ENCODE data around the gene PGS1. TPM values are rescaled to one million over a fixed set of nuclear protein-coding genes. Genes with fewer than 3 reads are reported as not detected.

The PGS1 gene
- total RNA-seq, 1 experiment from 2014 or later: 25.7 TPM

DNA sequence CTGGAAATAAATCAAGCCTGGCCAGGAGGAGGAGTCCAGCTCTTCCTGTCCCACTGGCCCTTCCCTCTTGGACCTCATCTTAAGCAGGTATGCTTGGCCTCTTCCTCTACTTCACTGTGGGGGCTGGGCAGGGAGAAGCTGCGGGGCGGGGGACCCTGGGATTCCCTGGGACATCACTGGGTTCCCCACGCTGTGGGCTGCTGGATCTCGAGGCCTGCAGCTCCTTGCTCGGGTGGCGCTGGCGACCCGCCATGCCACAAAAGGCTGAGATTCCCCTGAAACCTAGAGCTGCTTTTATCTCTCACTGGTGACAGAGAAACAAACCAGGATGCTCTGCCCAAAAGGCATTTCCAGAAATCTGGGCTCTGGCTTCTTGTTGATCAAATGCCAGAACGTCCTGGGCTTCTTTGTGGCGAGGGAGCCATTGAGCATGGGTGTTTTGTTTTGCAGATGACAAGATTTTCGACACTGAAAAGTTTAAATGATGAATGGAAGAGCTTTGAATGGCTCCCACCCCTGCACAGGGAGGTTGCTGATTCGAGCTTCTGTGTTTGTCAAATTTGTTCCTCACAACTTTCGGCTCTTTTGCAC, 8.6 kb upstream of the PGS1 start:
- POLR2A ChIA-PET: interaction anchor here (0.8 to 1.1 kb wide), 2 partner anchors 9 to 22 kb away, joined by 3 read pairs; partner anchors contain the start of gene PGS1
- intact Hi-C loops (cut with micrococcal nuclease): no loop called here
- no TSS peak for BruUV-seq (replicated peaks)
- no peaks in the 10 kb centered on the region for H3K27me3 Mint-ChIP-seq (ENCODE audit: insufficient read depth, unreplicated experiment)
- peaks cover 7% of the 10 kb centered on the region for H3K4me1 Mint-ChIP-seq (ENCODE audit: insufficient read depth, unreplicated experiment)
- no peak overlapping the region for H3K4me3 Mint-ChIP-seq (ENCODE audit: unreplicated experiment)
- TF ChIP-seq, protein P1, sequence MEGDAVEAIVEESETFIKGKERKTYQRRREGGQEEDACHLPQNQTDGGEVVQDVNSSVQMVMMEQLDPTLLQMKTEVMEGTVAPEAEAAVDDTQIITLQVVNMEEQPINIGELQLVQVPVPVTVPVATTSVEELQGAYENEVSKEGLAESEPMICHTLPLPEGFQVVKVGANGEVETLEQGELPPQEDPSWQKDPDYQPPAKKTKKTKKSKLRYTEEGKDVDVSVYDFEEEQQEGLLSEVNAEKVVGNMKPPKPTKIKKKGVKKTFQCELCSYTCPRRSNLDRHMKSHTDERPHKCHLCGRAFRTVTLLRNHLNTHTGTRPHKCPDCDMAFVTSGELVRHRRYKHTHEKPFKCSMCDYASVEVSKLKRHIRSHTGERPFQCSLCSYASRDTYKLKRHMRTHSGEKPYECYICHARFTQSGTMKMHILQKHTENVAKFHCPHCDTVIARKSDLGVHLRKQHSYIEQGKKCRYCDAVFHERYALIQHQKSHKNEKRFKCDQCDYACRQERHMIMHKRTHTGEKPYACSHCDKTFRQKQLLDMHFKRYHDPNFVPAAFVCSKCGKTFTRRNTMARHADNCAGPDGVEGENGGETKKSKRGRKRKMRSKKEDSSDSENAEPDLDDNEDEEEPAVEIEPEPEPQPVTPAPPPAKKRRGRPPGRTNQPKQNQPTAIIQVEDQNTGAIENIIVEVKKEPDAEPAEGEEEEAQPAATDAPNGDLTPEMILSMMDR (IDR thresholded peaks at IDR 0.05; ENCODE audit: unreplicated experiment): no peak
- no peaks in the 10 kb centered on the region for H3K9me3 Mint-ChIP-seq (ENCODE audit: unreplicated experiment)
- no peaks in the 10 kb centered on the region for H3K36me3 Mint-ChIP-seq (ENCODE audit: insufficient read depth, unreplicated experiment)
- CTCF ChIA-PET: interaction anchor here (0.7 to 2.6 kb wide), 3 partner anchors 9 to 119 kb away, joined by 3 to 15 read pairs (median 12); no protein-coding TSS in a partner anchor
- no peak for DNase-seq (ENCODE audit: unreplicated experiment)
- H3K27ac Mint-ChIP-seq (ENCODE audit: low read depth, unreplicated experiment): no peak overlapping the region

DNA sequence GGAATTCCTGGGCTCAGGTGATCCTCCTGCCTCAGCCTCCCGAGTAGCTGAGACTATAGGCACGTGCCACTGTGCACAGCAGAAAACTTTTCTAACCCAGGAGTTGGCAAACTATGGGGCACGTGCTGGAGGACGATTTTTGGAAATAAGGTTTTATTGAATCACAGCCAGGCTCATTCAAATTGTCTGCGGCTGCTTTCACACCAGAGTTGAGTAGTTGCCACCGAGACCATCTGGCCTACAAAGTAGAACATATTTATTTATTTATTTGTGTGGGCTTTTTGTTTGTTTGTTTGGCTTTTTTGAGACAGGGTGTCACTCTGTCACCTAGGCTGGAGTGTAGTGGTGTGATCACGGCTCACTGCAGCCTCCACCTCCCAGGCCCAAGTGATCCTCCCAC, 7.4 kb upstream of the PGS1 start:
- H3K4me3 Mint-ChIP-seq (ENCODE audit: unreplicated experiment): no peak overlapping the region
- ChIA-PET CTCF (interaction anchor here (2.4 kb wide), 1 partner anchor 10 kb away, joined by 15 read pairs; no protein-coding TSS in a partner anchor), POLR2A (interaction anchor here (1.1 kb wide), 1 partner anchor 21 kb away, joined by 3 read pairs; no protein-coding TSS in a partner anchor)
- peaks cover 17% of the 10 kb centered on the region for H3K4me1 Mint-ChIP-seq (ENCODE audit: insufficient read depth, unreplicated experiment)
- intact Hi-C loops (cut with micrococcal nuclease): no loop called here
- no peak for DNase-seq (ENCODE audit: unreplicated experiment)
- H3K36me3 Mint-ChIP-seq (ENCODE audit: insufficient read depth, unreplicated experiment): no peaks in the 10 kb centered on the region
- no peaks in the 10 kb centered on the region for H3K27me3 Mint-ChIP-seq (ENCODE audit: insufficient read depth, unreplicated experiment)
- H3K9me3 Mint-ChIP-seq (ENCODE audit: unreplicated experiment): no peaks in the 10 kb centered on the region
- no TSS peak for BruUV-seq (replicated peaks)
- TF ChIP-seq, protein P1 (IDR thresholded peaks at IDR 0.05; ENCODE audit: unreplicated experiment): no peak
- H3K27ac Mint-ChIP-seq (ENCODE audit: low read depth, unreplicated experiment): no peak overlapping the region

DNA sequence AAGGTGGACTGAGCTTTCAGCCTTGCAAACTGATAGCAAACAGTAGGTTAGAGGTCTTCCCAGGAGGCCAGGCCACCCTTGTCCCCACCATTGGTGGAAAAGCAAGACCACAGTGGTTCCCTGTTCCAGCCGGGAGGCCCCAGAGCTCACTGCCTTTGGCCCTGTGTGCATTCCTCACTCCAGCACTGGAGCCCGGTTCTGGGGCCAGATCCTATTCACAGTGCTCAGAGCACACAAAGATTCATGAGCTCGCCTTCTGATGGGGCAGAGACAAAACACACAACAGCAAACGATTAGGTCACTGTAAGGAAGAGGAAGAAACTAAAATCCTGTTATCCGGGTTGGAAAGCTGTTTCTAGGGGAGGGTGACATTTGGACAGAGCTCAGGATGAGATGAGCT, 5.6 kb upstream of the PGS1 start:
- peaks cover 21% of the 10 kb centered on the region for H3K4me1 Mint-ChIP-seq (ENCODE audit: insufficient read depth, unreplicated experiment)
- POLR2A ChIA-PET: interaction anchor here (1.5 kb wide), 1 partner anchor 11 kb away, joined by 4 read pairs; no protein-coding TSS in a partner anchor
- intact Hi-C loops (cut with micrococcal nuclease): no loop called here

DNA sequence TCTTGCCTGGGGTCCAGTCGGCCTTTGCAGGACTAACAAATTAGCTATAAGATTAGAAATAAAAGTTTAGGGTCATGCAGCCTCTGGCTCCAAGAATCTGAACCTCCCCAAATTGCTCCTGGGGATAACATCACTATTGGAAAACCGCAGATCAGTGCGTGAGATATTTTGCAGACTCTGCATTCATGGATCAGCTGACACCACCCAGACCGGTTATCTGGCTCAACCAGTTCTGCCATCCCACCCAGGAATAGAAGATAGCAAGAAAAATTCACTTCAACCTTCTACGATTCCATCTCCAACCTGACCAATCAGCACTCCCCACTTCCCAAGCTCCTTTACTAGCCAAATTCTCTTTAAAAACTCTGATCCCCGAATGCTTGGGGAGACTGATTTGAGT, 4.3 kb upstream of the PGS1 start:
- peaks cover 23% of the 10 kb centered on the region for H3K4me1 Mint-ChIP-seq (ENCODE audit: insufficient read depth, unreplicated experiment)
- BruUV-seq (replicated peaks): no TSS peak
- no peaks in the 10 kb centered on the region for H3K9me3 Mint-ChIP-seq (ENCODE audit: unreplicated experiment)
- H3K36me3 Mint-ChIP-seq (ENCODE audit: insufficient read depth, unreplicated experiment): peaks cover 3% of the 10 kb centered on the region
- TF ChIP-seq, protein P1 (IDR thresholded peaks at IDR 0.05; ENCODE audit: unreplicated experiment): no peak
- H3K27ac Mint-ChIP-seq (ENCODE audit: low read depth, unreplicated experiment): no peak overlapping the region
- no peak overlapping the region for H3K4me3 Mint-ChIP-seq (ENCODE audit: unreplicated experiment)
- DNase-seq (ENCODE audit: unreplicated experiment): no peak
- no peaks in the 10 kb centered on the region for H3K27me3 Mint-ChIP-seq (ENCODE audit: insufficient read depth, unreplicated experiment)
- POLR2A ChIA-PET: interaction anchor here (0.8 kb wide), 1 partner anchor 13 kb away, joined by 3 read pairs; no protein-coding TSS in a partner anchor
- intact Hi-C loops (cut with micrococcal nuclease): no loop called here
- CTCF ChIA-PET: interaction anchor here (1.1 to 1.2 kb wide), 2 partner anchors 48 to 123 kb away, joined by 3 to 6 read pairs; no protein-coding TSS in a partner anchor

More for the DNA sequence above, 5.6 kb upstream of the PGS1 start:
- Mint-ChIP-seq H3K27me3 (ENCODE audit: insufficient read depth, unreplicated experiment) (no peaks in the 10 kb centered on the region), H3K4me3 (ENCODE audit: unreplicated experiment) (no peak overlapping the region), H3K36me3 (ENCODE audit: insufficient read depth, unreplicated experiment) (no peaks in the 10 kb centered on the region), H3K27ac (ENCODE audit: low read depth, unreplicated experiment) (no peak overlapping the region), H3K9me3 (ENCODE audit: unreplicated experiment) (no peaks in the 10 kb centered on the region)
- no TSS peak for BruUV-seq (replicated peaks)
- CTCF ChIA-PET: interaction anchor here (0.7 kb wide), 1 partner anchor 12 kb away, joined by 3 read pairs; no protein-coding TSS in a partner anchor
- no peak for DNase-seq (ENCODE audit: unreplicated experiment)
- TF ChIP-seq, protein P1 (IDR thresholded peaks at IDR 0.05; ENCODE audit: unreplicated experiment): no peak
